Ascending aorta (tissue), 2 donors: ENCODE measurements around the gene LYST. TPM values are rescaled to one million over a fixed set of nuclear protein-coding genes. Genes with fewer than 3 reads are reported as not detected.

Experiments used
- DNase-seq, 2 donors: peaks; one replicate each; pipeline ENCODE4 v3.0.0-alpha.2; 2019; ENCODE audit warnings: low spot score in 2 of 2
- H3K27ac ChIP-seq, 2 donors: fragments of 200-600 bp; sonication (generic); one replicate each; pipeline ENCODE4 v1.5.1; 2016 to 2017; ENCODE audit warnings: mild to moderate bottlenecking in 1 of 2
- H3K27me3 ChIP-seq: fragments of 200-600 bp; sonication (generic); one replicate; pipeline ENCODE4 v1.5.1; 2017
- H3K36me3 ChIP-seq, 2 donors: fragments of 200-600 bp; sonication (generic); one replicate each; pipeline ENCODE4 v1.5.1; 2016
- H3K4me1 ChIP-seq, 2 donors: fragments of 200-600 bp; sonication (generic); one replicate each; pipeline ENCODE4 v1.5.1; 2016 to 2017; ENCODE audit warnings: mild to moderate bottlenecking in 1 of 2
- H3K4me3 ChIP-seq, 2 donors: fragments of 200-600 bp; sonication (generic); one replicate each; pipeline ENCODE4 v1.5.1; 2016 to 2017; ENCODE audit warnings: mild to moderate bottlenecking in 1 of 2
- H3K9me3 ChIP-seq, 2 donors: fragments of 200-600 bp; sonication (generic); one replicate each; pipeline ENCODE4 v1.5.1; 2016
- intact Hi-C: fragments of 100-400 bp; cut with DNase I; formaldehyde crosslinking; loops from one replicate; pipeline ENCODE4 v1.15.1; 2023
- total RNA-seq: library from RNA; depleted of rRNA; stranded (reverse); fragments of >200 nt; gene quantifications from one replicate; pipeline ENCODE4 v1.1.0, GENCODE V29; 2016
- TF ChIP-seq, protein P1 (sequence below), 3 experiments: fragments of 200-600 bp in 2 of 3; fragments of 450-650 bp in 1 of 3; sonication (generic) in 2 of 3; IDR thresholded peaks; one replicate each; pipeline ENCODE4 v1.5.1; 2016 to 2019; ENCODE audit warnings: antibody characterized with exemption in 3 of 3, mild to moderate bottlenecking in 1 of 3, moderate library complexity in 1 of 3

The LYST gene
- total RNA-seq, 1 donor from 2014 or later, result 169 TPM

DNA sequence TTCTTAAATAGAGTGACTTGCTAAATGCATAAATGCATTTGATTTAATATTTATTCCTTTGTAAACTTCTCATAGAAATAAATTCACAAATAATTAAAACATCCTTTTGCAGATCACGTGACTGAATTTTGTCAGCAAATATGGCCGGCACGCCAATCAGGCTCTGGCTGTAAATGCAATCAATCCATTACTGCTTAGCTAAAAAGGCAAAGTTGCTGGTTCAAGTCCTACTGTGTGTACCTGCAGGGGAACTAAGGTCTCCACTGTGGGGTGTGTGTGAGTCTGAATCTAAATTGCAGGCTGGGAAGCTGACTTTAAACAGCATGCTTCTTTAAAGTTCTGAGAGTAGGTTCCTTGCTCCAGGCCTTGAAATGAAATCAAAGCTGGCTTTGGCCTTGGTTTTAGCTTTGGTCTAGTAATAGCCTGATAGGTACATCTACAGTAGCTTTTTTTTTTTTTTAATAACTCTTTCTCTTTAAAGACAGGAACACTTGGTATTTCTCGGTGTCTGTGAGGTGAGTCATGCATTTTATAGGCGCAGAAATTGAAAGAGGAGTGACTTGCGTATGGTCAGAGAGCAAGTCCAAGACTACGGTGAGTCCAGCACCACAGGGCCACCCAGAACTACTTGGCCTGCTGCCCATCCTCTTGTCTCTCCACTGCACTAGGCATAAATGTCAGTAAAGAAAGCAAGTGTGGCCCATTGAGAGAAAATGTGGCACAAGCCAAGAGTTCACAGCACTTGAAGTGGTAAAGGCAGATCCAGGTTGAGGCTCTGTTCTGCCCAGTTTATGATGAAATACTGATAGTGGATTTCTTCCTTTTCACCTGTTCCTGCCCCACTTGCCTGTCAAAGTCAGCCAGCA lies 36.2 kb upstream of the LYST start:
- intact Hi-C loops, result no loop called here
- Histone ChIP-seq H3K36me3 (no peaks in the 10 kb centered on the region), H3K4me3 (no peak overlapping the region), H3K9me3 (no peaks in the 10 kb centered on the region), H3K4me1 (peaks cover 0 to 6% of the 10 kb centered on the region in 2 donors), H3K27ac (no peak overlapping the region), H3K27me3 (no peaks in the 10 kb centered on the region)
- DNase-seq, result no peak
- TF ChIP-seq, protein P1, sequence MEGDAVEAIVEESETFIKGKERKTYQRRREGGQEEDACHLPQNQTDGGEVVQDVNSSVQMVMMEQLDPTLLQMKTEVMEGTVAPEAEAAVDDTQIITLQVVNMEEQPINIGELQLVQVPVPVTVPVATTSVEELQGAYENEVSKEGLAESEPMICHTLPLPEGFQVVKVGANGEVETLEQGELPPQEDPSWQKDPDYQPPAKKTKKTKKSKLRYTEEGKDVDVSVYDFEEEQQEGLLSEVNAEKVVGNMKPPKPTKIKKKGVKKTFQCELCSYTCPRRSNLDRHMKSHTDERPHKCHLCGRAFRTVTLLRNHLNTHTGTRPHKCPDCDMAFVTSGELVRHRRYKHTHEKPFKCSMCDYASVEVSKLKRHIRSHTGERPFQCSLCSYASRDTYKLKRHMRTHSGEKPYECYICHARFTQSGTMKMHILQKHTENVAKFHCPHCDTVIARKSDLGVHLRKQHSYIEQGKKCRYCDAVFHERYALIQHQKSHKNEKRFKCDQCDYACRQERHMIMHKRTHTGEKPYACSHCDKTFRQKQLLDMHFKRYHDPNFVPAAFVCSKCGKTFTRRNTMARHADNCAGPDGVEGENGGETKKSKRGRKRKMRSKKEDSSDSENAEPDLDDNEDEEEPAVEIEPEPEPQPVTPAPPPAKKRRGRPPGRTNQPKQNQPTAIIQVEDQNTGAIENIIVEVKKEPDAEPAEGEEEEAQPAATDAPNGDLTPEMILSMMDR (IDR thresholded peaks at IDR 0.05), result no peak

DNA sequence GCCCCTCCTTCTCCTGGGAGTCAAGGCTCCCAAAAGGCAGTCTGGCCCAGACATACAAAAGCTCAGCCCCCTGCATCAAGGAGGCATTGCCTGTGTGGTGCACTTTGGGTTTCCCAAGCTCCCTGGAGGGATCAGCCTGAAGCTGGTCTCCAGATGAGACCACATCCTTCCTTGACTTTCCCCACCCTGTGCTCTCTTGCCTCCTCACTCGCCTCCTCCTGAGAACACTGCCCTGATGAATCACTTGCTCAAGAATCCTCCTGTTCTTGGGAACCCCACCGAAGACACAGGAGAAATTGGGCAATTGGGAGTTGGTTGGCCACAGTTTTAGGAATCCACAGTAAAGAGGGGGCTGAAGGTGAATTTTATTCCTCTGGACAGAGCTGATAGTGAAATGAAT lies 34.8 kb upstream of the LYST start:
- no peaks in the 10 kb centered on the region for H3K9me3 ChIP-seq
- TF ChIP-seq, protein P1 (IDR thresholded peaks at IDR 0.05), result no peak
- no peak for DNase-seq

DNA sequence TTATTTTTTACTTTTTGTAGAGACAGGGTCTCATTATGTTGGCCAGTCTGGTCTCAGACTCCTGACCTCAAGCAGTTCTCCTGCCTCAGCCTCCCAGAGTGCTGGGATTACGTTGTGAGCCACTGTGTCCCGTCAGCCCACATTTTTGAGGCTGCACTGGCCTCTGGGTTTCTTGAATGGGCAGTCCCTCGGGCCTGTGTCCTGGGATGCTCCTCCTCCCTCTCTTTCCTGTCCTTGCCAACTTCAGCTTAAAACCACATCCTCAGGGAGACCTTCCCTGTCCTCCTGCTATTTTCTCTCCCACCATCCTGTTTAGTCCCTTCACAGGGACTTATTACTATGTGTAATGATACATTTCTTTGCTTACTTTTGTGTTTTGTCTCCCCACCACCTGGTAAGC lies 31.4 kb upstream of the LYST start:
- intact Hi-C loops, result loop anchor here (5.0 kb wide), 1 partner anchor 39 kb away; no protein-coding TSS in a partner anchor
- TF ChIP-seq, protein P1 (IDR thresholded peaks at IDR 0.05), result no peak
- H3K27ac ChIP-seq, result no peak overlapping the region
- peaks cover 0 to 1% of the 10 kb centered on the region in 2 donors for H3K4me1 ChIP-seq
- H3K4me3 ChIP-seq, result no peak overlapping the region
- H3K36me3 ChIP-seq, result no peaks in the 10 kb centered on the region
- no peaks in the 10 kb centered on the region for H3K27me3 ChIP-seq
- no peak for DNase-seq
- H3K9me3 ChIP-seq, result no peaks in the 10 kb centered on the region

More for the DNA sequence above, 34.8 kb upstream of the LYST start:
- H3K27me3 ChIP-seq, result no peaks in the 10 kb centered on the region
- H3K4me3 ChIP-seq, result no peak overlapping the region
- no peaks in the 10 kb centered on the region for H3K36me3 ChIP-seq
- peaks cover 0 to 6% of the 10 kb centered on the region in 2 donors for H3K4me1 ChIP-seq
- intact Hi-C loops, result no loop called here
- H3K27ac ChIP-seq, result no peak overlapping the region

DNA sequence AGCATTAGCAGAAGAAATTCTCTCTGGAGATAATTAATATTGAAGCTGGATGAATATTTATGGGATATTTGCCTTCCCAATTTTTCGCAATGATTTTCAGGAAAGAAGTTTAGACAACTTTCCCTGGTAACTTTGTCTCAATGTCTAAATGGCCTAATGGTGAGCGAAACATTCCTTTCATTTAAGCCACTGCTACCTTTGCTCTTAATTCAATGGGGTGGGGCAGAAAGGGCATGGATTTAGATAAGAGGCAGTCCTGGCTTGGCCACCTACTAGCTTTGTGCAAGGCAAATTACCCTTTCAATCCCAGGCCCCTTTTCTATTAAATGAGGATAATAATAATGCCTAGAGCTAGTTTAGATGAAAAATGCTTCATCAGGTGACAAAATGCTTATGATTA lies 27.1 kb upstream of the LYST start:
- TF ChIP-seq, protein P1 (IDR thresholded peaks at IDR 0.05), result no peak
- H3K4me1 ChIP-seq, result no peaks in the 10 kb centered on the region
- no peaks in the 10 kb centered on the region for H3K36me3 ChIP-seq
- no peaks in the 10 kb centered on the region for H3K9me3 ChIP-seq
- no peak for DNase-seq
- intact Hi-C loops, result no loop called here
- H3K27ac ChIP-seq, result no peak overlapping the region
- H3K27me3 ChIP-seq, result no peaks in the 10 kb centered on the region
- H3K4me3 ChIP-seq, result no peak overlapping the region

DNA sequence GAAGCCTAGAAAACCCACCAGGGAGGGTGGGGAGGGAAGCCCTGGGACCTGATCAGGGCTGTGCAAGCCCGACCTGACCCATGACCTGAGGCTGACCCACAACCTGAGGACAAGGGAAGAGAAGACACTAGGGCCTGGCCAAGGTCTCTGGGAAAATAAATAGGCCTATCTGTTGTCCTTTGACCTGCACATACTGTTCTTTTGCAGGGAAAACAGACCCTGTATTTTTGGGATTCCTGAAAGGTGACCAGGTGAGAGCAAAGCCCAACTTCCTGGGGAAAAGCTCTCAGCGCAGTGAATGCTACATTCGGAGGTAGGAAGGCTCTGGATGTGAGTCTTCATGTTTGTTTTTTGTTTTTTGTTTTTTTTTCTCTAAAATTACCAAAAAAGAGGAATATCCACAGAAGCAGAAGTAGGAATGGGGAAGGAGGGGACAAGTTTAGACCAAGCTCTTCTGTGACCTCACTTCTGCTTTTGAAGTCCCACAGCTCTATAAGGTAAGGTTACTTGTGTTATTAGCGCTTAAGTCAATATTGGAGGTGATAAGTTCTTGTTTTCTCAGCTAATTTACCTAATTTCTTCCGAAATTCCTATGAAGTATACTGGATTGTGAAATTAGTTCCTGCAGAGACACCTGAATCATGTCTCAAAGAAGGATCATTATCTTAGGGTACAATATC lies 26.2 kb upstream of the LYST start:
- TF ChIP-seq, protein P1 (IDR thresholded peaks at IDR 0.05), result no peak
- H3K4me1 ChIP-seq, result no peaks in the 10 kb centered on the region
- no peak overlapping the region for H3K27ac ChIP-seq
- no peak overlapping the region for H3K4me3 ChIP-seq
- no peaks in the 10 kb centered on the region for H3K36me3 ChIP-seq
- no peak for DNase-seq
- no peaks in the 10 kb centered on the region for H3K27me3 ChIP-seq
- intact Hi-C loops, result no loop called here
- H3K9me3 ChIP-seq, result no peaks in the 10 kb centered on the region
